K562 (cell line): ENCODE results near the gene MACROD2.

Experiments
- EP400 ChIP-seq: fragments of 450-650 bp; IDR thresholded peaks from 2 replicates; pipeline ENCODE4 v1.6.1; 2017; ENCODE audit warnings: antibody characterized with exemption, mild to moderate bottlenecking, moderate library complexity
- HNRNPLL ChIP-seq: fragments of 200-400 bp; formaldehyde crosslinking; IDR thresholded peaks from 2 replicates; pipeline ENCODE4 v1.6.1; 2017; ENCODE audit warnings: low read length, low read depth, mild to moderate bottlenecking; ENCODE audit not compliant: poor library complexity, severe bottlenecking
- MEF2A ChIP-seq: IDR thresholded peaks from 2 replicates; pipeline ENCODE4 v1.6.1; 2011; ENCODE audit warnings: low read depth, mild to moderate bottlenecking, low read length, moderate library complexity; ENCODE audit not compliant: control insufficient read depth
- RBFOX2 ChIP-seq: fragments of 200-400 bp; formaldehyde crosslinking; IDR thresholded peaks from 2 replicates; pipeline ENCODE4 v1.6.1; 2017; ENCODE audit warnings: low read depth, mild to moderate bottlenecking, low read length, moderate library complexity
- RFX7 ChIP-seq: fragments of 250-450 bp; sonication (Bioruptor Pico); IDR thresholded peaks from 2 replicates; pipeline ENCODE4 v1.5.1; 2021; ENCODE audit warnings: mild to moderate bottlenecking
- TAF1 ChIP-seq: IDR thresholded peaks from 2 replicates; pipeline ENCODE4 v1.6.1; 2011; ENCODE audit warnings: mild to moderate bottlenecking, low read length, moderate library complexity; ENCODE audit not compliant: insufficient read depth, control insufficient read depth, severe bottlenecking; ENCODE audit errors: extremely low read depth
- TGIF2 ChIP-seq: sonication (generic); formaldehyde crosslinking; IDR thresholded peaks from 2 replicates; pipeline ENCODE4 v1.8.1; 2022; ENCODE audit warnings: mild to moderate bottlenecking, missing genetic modification reagents, moderate library complexity
- ZBTB26 ChIP-seq: fragments of 450-650 bp; formaldehyde crosslinking; IDR thresholded peaks from 2 replicates; pipeline ENCODE4 v1.4.0; 2022; ENCODE audit warnings: missing genetic modification characterization
- ZNF121 ChIP-seq: sonication (generic); formaldehyde crosslinking; conservative IDR thresholded peaks from 2 replicates; pipeline ENCODE4 v1.8.0; 2022; ENCODE audit warnings: missing genetic modification reagents
- ZNF274 ChIP-seq: IDR thresholded peaks from 2 replicates; pipeline ENCODE4 v1.6.1; 2011; ENCODE audit warnings: low read depth, mild to moderate bottlenecking, low read length, moderate library complexity, borderline replicate concordance
- ZNF431 ChIP-seq: sonication (generic); formaldehyde crosslinking; IDR thresholded peaks from 2 replicates; pipeline ENCODE4 v1.8.0; 2022; ENCODE audit warnings: mild to moderate bottlenecking, missing genetic modification reagents
- TF ChIP-seq, protein P1 (sequence below), 2 experiments: fragments of 450-650 bp; formaldehyde crosslinking in 1 of 2; IDR thresholded peaks; 2 replicates each; pipeline versions ENCODE4 v1.4.0 to v1.6.1; 2014 to 2020; ENCODE audit warnings: mild to moderate bottlenecking in 2 of 2, borderline replicate concordance in 1 of 2, low read depth in 1 of 2

DNA sequence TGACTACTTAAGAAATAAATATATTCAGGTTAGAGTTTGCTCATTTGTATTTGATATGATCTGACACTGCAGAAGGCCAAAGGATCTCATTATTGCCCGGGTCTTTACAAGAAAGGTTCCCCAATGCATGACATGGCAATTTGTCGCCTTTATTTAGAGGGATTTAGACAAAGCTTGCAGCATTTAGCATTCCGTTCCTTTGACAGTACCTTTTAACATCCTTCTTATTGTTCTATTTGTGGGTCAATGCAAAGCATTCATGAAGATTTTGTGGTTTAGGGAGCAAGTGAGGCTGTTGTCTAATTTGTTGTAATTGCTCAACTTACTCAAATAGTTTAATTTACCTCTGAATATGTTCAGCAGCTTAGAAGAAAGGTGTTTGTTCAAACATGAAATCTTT, 572.9 kb downstream of the MACROD2 start:
- TF ChIP-seq RFX7: no peak
- no peak for TF ChIP-seq TAF1
- TF ChIP-seq MEF2A: no peak
- TF ChIP-seq TGIF2 (CRISPR knock-in tag): no peak
- TF ChIP-seq ZBTB26 (CRISPR knock-in tag): no peak
- TF ChIP-seq, protein P1, sequence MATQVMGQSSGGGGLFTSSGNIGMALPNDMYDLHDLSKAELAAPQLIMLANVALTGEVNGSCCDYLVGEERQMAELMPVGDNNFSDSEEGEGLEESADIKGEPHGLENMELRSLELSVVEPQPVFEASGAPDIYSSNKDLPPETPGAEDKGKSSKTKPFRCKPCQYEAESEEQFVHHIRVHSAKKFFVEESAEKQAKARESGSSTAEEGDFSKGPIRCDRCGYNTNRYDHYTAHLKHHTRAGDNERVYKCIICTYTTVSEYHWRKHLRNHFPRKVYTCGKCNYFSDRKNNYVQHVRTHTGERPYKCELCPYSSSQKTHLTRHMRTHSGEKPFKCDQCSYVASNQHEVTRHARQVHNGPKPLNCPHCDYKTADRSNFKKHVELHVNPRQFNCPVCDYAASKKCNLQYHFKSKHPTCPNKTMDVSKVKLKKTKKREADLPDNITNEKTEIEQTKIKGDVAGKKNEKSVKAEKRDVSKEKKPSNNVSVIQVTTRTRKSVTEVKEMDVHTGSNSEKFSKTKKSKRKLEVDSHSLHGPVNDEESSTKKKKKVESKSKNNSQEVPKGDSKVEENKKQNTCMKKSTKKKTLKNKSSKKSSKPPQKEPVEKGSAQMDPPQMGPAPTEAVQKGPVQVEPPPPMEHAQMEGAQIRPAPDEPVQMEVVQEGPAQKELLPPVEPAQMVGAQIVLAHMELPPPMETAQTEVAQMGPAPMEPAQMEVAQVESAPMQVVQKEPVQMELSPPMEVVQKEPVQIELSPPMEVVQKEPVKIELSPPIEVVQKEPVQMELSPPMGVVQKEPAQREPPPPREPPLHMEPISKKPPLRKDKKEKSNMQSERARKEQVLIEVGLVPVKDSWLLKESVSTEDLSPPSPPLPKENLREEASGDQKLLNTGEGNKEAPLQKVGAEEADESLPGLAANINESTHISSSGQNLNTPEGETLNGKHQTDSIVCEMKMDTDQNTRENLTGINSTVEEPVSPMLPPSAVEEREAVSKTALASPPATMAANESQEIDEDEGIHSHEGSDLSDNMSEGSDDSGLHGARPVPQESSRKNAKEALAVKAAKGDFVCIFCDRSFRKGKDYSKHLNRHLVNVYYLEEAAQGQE (IDR thresholded peaks at IDR 0.05; ENCODE audit: borderline replicate concordance): no peak
- TF ChIP-seq, protein P1 (CRISPR knock-in tag; IDR thresholded peaks at IDR 0.05; ENCODE audit: low read depth): no peak
- no peak for TF ChIP-seq RBFOX2
- TF ChIP-seq HNRNPLL: no peak
- TF ChIP-seq ZNF274: no peak
- TF ChIP-seq ZNF121 (CRISPR knock-in tag): no peak
- TF ChIP-seq ZNF431: no peak
- no peak for TF ChIP-seq EP400
